ENCODE data around the gene STAG1.
"Not testable (repeated sequence)": the region's sequence is repeated elsewhere in the genome, so short reads cannot be mapped to it uniquely, and the experiment has no call there.

STAG1 gene

GRCh38 chr3:136586580-136586979, 165.6 kb downstream of the STAG1 start:
- no peak for DNase-seq (ENCODE audit: low read depth in 2 of 2)

GRCh38 chr3:136584728-136585127, 167.4 kb downstream of the STAG1 start:
- DNase-seq (ENCODE audit: low read depth in 2 of 2): no peak

GRCh38 chr3:136583823-136584222, 168.4 kb downstream of the STAG1 start:
- DNase-seq (ENCODE audit: low read depth in 2 of 2): no peak

GRCh38 chr3:136577791-136578190, 174.4 kb downstream of the STAG1 start:
- DNase-seq (ENCODE audit: low read depth in 2 of 2): no peak

- DNase-seq (ENCODE audit: low read depth in 2 of 2): no peak
Measured at GRCh38 chr3:136576279-136577009, 175.7 kb downstream of the STAG1 start.

- no peak for DNase-seq (ENCODE audit: low read depth in 2 of 2)
Measured at GRCh38 chr3:136567599-136568188, 184.5 kb downstream of the STAG1 start.

GRCh38 chr3:136564962-136565361, 187.2 kb downstream of the STAG1 start:
- not testable (repeated sequence) for DNase-seq (ENCODE audit: low read depth in 2 of 2)

GRCh38 chr3:136562026-136562425, 190.2 kb downstream of the STAG1 start:
- DNase-seq (ENCODE audit: low read depth in 2 of 2): no peak

- DNase-seq (ENCODE audit: low read depth in 2 of 2): no peak
Measured at GRCh38 chr3:136559896-136560295, 192.3 kb downstream of the STAG1 start.

- DNase-seq (ENCODE audit: low read depth in 2 of 2): not testable (repeated sequence)
Measured at GRCh38 chr3:136549461-136549860, 202.7 kb downstream of the STAG1 start.

GRCh38 chr3:136547293-136547692, 204.9 kb downstream of the STAG1 start:
- no peak for DNase-seq (ENCODE audit: low read depth in 2 of 2)

- no peak for DNase-seq (ENCODE audit: low read depth in 2 of 2)
Measured at GRCh38 chr3:136546720-136547119, 205.5 kb downstream of the STAG1 start.

- DNase-seq (ENCODE audit: low read depth in 2 of 2): no peak
Measured at GRCh38 chr3:136545664-136546268, 206.4 kb downstream of the STAG1 start.

- DNase-seq (ENCODE audit: low read depth in 2 of 2): no peak
Measured at GRCh38 chr3:136544532-136544931, 207.6 kb downstream of the STAG1 start.

- DNase-seq (ENCODE audit: low read depth in 2 of 2): no peak
Measured at GRCh38 chr3:136543385-136543784, 208.8 kb downstream of the STAG1 start.

GRCh38 chr3:136535906-136536305, 216.3 kb downstream of the STAG1 start:
- DNase-seq (ENCODE audit: low read depth in 2 of 2): no peak

GRCh38 chr3:136532766-136533165, 219.4 kb downstream of the STAG1 start:
- DNase-seq (ENCODE audit: low read depth in 2 of 2): no peak

GRCh38 chr3:136518102-136518501, 234.1 kb downstream of the STAG1 start:
- no peak for DNase-seq (ENCODE audit: low read depth in 2 of 2)

- no peak for DNase-seq (ENCODE audit: low read depth in 2 of 2)
Measured at GRCh38 chr3:136516656-136517055, 235.5 kb downstream of the STAG1 start.

- DNase-seq (ENCODE audit: low read depth in 2 of 2): no peak
Measured at GRCh38 chr3:136516095-136516494, 236.1 kb downstream of the STAG1 start.

GRCh38 chr3:136514533-136514932, 237.6 kb downstream of the STAG1 start:
- not testable (repeated sequence) for DNase-seq (ENCODE audit: low read depth in 2 of 2)

GRCh38 chr3:136513367-136513766, 238.8 kb downstream of the STAG1 start:
- DNase-seq (ENCODE audit: low read depth in 2 of 2): no peak

- no peak for DNase-seq (ENCODE audit: low read depth in 2 of 2)
Measured at GRCh38 chr3:136512381-136512780, 239.8 kb downstream of the STAG1 start.
